Measurements from ENCODE around the gene ENPP1. TPM values are rescaled to one million over a fixed set of nuclear protein-coding genes. Genes with fewer than 3 reads are reported as not detected.

Gene ENPP1
- total RNA-seq, 2 experiments from 2014 or later: 0.19 to 0.22 TPM

DNA sequence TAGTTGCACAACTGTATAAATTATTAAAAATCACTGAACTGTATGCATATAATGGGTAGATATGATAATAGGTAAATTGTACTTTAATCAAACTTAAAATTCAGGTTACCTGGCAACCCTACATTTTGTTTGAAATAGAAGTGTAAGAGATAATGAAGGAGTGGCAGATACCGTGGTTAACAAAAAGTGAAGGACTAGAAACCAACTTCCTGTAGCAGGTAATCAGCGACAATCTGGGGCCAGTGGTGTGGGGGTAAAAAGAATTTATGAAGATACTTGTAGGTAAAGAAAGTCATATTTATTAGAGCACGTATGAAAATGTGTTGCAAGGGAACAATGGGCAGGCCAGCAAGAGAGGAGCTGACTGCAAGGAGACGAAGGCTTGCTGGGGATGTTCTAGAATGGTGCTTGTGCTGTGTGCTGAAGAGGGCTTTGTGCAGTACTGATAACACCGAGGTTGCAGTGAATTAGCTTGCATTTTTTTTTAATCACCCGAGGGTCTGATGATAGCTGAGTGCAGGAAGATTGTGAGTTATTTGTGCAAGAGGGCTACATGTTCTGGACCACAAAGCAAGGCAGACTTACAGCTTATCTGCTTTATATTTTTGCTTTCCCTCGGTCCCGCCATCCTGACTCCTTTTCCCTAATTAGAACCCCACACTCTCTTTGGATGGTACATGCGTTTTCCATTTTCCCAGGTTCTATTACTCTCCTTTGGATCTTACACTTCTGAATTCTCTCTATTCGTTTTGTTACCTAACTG, 4.6 kb upstream of the ENPP1 start:
- no peak for DNase-seq
- Mint-ChIP-seq H3K9me3 (peaks cover 4% of the 10 kb centered on the region), H3K27me3 (peaks cover 14% of the 10 kb centered on the region), H3K36me3 (no peaks in the 10 kb centered on the region), H3K27ac (no peak overlapping the region), H3K4me1 (peaks cover 18% of the 10 kb centered on the region), H3K4me3 (no peak overlapping the region)

- H3K36me3 Mint-ChIP-seq: no peaks in the 10 kb centered on the region
- no peak overlapping the region for H3K27ac Mint-ChIP-seq
- H3K4me3 Mint-ChIP-seq: no peak overlapping the region
- H3K27me3 Mint-ChIP-seq: peaks cover 23% of the 10 kb centered on the region
- H3K4me1 Mint-ChIP-seq: peaks cover 25% of the 10 kb centered on the region
- no peak for DNase-seq
- peaks cover 2% of the 10 kb centered on the region for H3K9me3 Mint-ChIP-seq
Measured at GRCh38 chr6:131804131-131804530, 3.7 kb upstream of the ENPP1 start.

DNA sequence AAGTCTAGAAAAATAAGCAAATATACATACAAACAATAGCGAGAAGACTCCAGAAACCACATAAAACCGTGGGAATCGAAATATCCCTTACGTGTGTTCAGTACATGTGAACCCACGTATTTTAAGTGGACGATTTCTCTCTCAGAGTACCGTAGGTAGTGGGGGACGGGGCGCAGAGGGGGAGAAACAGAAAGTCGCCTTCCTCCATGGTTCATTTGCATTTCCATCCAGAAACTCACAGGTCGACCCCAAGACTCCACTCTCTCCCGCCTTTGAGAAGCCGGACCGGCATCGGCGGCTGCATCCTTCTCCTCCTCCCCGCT, 538 bp upstream of the ENPP1 start:
- Mint-ChIP-seq H3K9me3 (no peaks in the 10 kb centered on the region), H3K4me1 (peaks cover 25% of the 10 kb centered on the region), H3K27me3 (peaks cover 44% of the 10 kb centered on the region), H3K4me3 (peak overlapping the region; percentile 79), H3K36me3 (no peaks in the 10 kb centered on the region), H3K27ac (no peak overlapping the region)
- DNase-seq: no peak

GRCh38 chr6:131808460-131809269, 845 bp downstream of the ENPP1 start:
- no peaks in the 10 kb centered on the region for H3K9me3 Mint-ChIP-seq
- peaks cover 14% of the 10 kb centered on the region for H3K4me1 Mint-ChIP-seq
- peak overlapping the region; percentile 69 for H3K4me3 Mint-ChIP-seq
- H3K27ac Mint-ChIP-seq: no peak overlapping the region
- peaks cover 48% of the 10 kb centered on the region for H3K27me3 Mint-ChIP-seq
- no peak for DNase-seq
- no peaks in the 10 kb centered on the region for H3K36me3 Mint-ChIP-seq

GRCh38 chr6:131811500-131811899, 3.7 kb downstream of the ENPP1 start:
- H3K27ac Mint-ChIP-seq: no peak overlapping the region
- H3K9me3 Mint-ChIP-seq: no peaks in the 10 kb centered on the region
- peaks cover 12% of the 10 kb centered on the region for H3K4me1 Mint-ChIP-seq
- H3K27me3 Mint-ChIP-seq: peaks cover 58% of the 10 kb centered on the region
- no peaks in the 10 kb centered on the region for H3K36me3 Mint-ChIP-seq
- no peak for DNase-seq
- H3K4me3 Mint-ChIP-seq: no peak overlapping the region

DNA sequence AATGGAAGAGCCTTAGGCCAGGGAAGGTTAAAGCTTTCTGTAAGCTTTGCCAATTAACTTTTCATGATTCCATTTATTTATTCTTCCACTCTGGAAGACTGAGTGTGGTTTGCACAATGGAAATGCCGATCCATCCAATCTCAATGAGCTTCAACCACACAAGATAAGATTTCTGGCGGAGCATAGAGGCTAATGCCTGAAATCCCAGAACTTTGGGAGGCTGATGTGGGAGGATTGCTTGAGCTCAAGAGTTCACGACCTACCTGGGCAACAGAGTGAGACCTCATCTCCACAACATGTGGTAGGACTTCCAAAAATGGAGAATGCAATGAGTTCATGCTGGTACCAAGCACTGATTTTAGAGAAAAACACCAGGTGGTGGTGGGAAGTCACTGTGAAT, 6.2 kb downstream of the ENPP1 start:
- DNase-seq: no peak
- Mint-ChIP-seq H3K9me3 (no peaks in the 10 kb centered on the region), H3K4me1 (no peaks in the 10 kb centered on the region), H3K4me3 (no peak overlapping the region), H3K27ac (no peak overlapping the region), H3K36me3 (no peaks in the 10 kb centered on the region), H3K27me3 (peaks cover 45% of the 10 kb centered on the region)

DNA sequence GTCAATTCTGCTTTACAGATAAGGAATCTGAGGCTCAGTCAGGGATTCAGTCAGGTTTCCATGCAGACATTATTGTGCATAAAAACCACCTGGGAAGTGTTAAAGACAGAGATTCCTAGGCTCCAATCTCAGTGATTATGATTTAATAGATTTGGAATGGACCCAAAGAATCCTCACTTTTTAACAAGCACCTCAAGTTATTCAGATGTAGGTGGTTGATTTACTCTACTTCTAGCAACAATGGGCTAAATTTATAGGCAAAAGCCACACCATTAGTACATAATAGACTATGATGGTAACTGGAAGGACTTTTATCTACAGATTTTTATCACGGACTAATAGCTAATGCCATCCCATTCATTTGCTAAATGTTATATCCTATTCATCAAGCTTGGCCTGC, 9.0 kb downstream of the ENPP1 start:
- no peak for DNase-seq
- no peak overlapping the region for H3K27ac Mint-ChIP-seq
- H3K9me3 Mint-ChIP-seq: no peaks in the 10 kb centered on the region
- H3K4me1 Mint-ChIP-seq: no peaks in the 10 kb centered on the region
- peaks cover 37% of the 10 kb centered on the region for H3K27me3 Mint-ChIP-seq
- H3K36me3 Mint-ChIP-seq: no peaks in the 10 kb centered on the region
- no peak overlapping the region for H3K4me3 Mint-ChIP-seq

DNA sequence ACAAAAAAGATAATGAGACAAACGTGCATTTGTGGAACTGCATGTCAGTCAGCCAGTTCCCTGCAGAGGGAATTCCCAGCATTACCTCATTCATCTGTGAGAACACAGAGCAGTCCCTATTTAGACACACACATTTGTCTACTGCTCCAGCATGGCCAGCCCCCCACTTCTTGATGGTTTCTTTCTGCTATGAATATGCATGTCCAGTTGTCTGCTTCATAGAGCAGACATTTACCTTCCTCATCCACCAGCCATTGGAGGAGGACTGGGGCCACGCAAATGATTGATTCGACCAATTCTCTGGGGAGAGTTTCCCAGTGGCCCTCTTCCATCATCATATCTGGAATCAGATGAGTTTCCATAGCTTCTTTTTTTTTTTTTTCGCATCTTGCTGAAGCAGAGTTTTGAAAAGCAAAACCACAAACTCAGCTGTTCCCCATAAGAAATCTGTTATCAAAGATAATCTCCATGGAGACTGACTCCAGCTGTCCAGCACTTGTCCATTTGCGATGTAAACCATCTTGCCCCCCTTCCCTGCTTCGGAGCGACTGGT, 11.8 kb downstream of the ENPP1 start:
- no peak for DNase-seq
- Mint-ChIP-seq H3K27ac (no peak overlapping the region), H3K36me3 (no peaks in the 10 kb centered on the region), H3K4me3 (no peak overlapping the region), H3K9me3 (no peaks in the 10 kb centered on the region), H3K4me1 (no peaks in the 10 kb centered on the region), H3K27me3 (peaks cover 47% of the 10 kb centered on the region)

- Mint-ChIP-seq H3K36me3 (no peaks in the 10 kb centered on the region), H3K27me3 (peaks cover 36% of the 10 kb centered on the region), H3K4me1 (no peaks in the 10 kb centered on the region), H3K4me3 (no peak overlapping the region), H3K27ac (no peak overlapping the region), H3K9me3 (no peaks in the 10 kb centered on the region)
- DNase-seq: no peak
Measured at GRCh38 chr6:131821010-131821807, 13.4 kb downstream of the ENPP1 start.

DNA sequence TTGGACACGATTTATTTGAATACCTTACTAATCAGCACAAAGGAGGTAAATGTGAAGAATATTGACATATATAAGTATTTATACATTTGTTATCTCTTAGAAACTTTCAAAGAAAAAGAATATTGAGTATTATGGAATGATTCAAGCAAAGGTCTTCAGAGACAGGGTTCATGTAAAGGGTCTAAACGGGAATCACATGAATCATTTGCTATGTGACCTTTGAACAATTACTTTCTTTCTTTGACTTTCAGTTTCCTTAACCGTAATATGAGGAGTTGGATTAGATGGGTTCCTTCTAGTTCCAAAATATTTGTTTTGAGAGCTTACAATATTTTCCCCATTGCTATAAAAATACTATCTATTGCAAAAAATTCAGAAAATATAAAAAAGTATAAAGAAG, 14.3 kb downstream of the ENPP1 start:
- Mint-ChIP-seq H3K36me3 (no peaks in the 10 kb centered on the region), H3K4me3 (no peak overlapping the region), H3K4me1 (no peaks in the 10 kb centered on the region), H3K27ac (no peak overlapping the region), H3K27me3 (peaks cover 35% of the 10 kb centered on the region), H3K9me3 (no peaks in the 10 kb centered on the region)
- DNase-seq: no peak

DNA sequence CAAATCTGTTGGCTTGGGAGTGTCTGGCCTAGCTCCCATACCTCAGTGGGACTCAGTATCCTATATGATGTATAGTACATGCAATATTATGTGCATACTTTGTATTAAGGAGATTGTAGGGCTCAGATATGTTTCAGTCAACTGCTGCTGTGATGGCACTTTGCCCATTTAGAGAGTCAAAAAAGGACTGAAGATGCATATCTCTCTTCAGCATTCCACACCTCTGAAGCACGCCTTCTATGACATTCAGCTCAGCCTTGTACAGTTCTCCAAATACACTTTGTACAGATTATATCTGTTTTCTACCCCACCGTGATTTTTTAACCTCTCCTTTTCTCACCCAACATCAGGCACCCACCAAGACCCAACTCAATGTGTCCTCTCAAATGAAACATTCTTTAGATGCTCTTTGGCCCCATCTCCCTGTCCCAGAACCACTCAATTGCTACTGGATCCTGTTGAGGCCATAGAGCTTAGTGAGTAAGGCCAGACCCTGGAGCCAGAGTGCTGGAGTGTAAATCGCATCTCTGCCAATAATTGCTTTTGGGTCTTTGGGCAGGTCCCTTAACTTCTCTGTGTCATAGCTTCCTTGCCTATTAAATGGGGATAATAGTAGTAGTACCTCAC, 15.6 kb downstream of the ENPP1 start:
- H3K27me3 Mint-ChIP-seq: peaks cover 33% of the 10 kb centered on the region
- H3K4me1 Mint-ChIP-seq: no peaks in the 10 kb centered on the region
- no peak overlapping the region for H3K27ac Mint-ChIP-seq
- H3K4me3 Mint-ChIP-seq: no peak overlapping the region
- DNase-seq: no peak
- H3K36me3 Mint-ChIP-seq: no peaks in the 10 kb centered on the region
- H3K9me3 Mint-ChIP-seq: no peaks in the 10 kb centered on the region

DNA sequence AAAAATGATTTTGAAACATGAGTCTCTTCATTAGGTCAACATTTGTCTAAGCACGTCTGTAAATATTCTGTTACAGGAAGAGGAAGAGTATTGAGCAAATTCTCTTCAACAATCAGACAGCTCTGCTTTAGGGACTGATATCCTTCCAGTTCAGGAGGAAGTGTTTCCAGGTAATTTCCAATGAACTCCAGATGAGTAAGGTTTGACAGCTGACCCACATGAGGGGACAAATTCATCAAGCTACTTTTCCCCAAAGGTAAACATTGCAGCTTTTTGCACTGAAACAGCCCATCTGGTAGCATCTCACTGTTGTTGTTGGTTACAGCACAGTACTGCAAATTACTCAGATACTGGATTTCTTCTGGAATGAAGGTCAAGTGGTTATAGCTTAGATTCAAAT, 18.1 kb downstream of the ENPP1 start:
- no peaks in the 10 kb centered on the region for H3K9me3 Mint-ChIP-seq
- H3K4me3 Mint-ChIP-seq: no peak overlapping the region
- H3K4me1 Mint-ChIP-seq: no peaks in the 10 kb centered on the region
- no peak overlapping the region for H3K27ac Mint-ChIP-seq
- H3K36me3 Mint-ChIP-seq: no peaks in the 10 kb centered on the region
- no peak for DNase-seq
- H3K27me3 Mint-ChIP-seq: peaks cover 28% of the 10 kb centered on the region

- no peaks in the 10 kb centered on the region for H3K9me3 Mint-ChIP-seq
- H3K27me3 Mint-ChIP-seq: peaks cover 24% of the 10 kb centered on the region
- no peak overlapping the region for H3K4me3 Mint-ChIP-seq
- H3K4me1 Mint-ChIP-seq: no peaks in the 10 kb centered on the region
- no peak for DNase-seq
- H3K27ac Mint-ChIP-seq: no peak overlapping the region
- no peaks in the 10 kb centered on the region for H3K36me3 Mint-ChIP-seq
Measured at GRCh38 chr6:131828080-131828479, 20.3 kb downstream of the ENPP1 start.

DNA sequence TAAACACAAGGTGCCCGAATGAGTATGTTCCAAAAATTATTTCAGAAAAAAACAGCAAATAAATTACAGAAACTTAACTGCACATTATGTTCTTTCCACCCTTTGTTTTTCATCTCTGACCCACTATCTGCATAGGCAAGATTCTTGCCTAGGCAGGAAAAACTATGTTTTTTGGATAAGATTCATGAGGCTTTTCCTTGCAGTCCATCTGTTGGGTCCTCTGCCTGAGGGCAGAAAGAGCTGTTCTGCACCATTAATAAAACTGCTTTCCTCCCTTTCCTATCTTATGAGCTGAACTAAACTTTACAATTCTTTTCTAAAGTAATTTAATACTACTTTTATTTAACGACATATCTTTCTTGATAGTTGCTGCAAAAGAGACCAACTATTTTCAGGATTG, 21.1 kb downstream of the ENPP1 start:
- no peaks in the 10 kb centered on the region for H3K36me3 Mint-ChIP-seq

DNA sequence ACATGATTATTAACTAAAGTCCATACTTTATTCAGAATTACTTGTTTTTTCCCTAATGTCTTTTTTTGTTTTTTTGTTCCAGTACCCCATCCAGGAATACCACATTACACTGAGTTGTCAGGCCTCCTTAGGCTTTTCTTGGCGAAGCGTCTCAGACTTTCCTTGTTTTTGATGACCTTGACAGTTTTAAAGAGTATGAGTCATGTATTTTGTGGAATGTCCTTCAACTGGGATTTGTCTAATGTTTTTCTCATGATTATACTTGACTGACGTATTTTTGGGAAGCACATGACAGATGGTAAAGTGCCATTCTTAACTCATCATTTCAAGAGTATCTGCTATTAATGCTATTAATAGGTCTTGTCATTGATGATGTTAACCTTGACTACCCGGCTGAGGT, 23.6 kb downstream of the ENPP1 start:
- DNase-seq: no peak
- no peaks in the 10 kb centered on the region for H3K9me3 Mint-ChIP-seq
- peaks cover 26% of the 10 kb centered on the region for H3K27me3 Mint-ChIP-seq
- no peak overlapping the region for H3K4me3 Mint-ChIP-seq
- no peak overlapping the region for H3K27ac Mint-ChIP-seq
- H3K4me1 Mint-ChIP-seq: no peaks in the 10 kb centered on the region
- no peaks in the 10 kb centered on the region for H3K36me3 Mint-ChIP-seq

More for the DNA sequence above, 21.1 kb downstream of the ENPP1 start:
- Mint-ChIP-seq H3K9me3 (no peaks in the 10 kb centered on the region), H3K4me3 (no peak overlapping the region), H3K27ac (no peak overlapping the region), H3K4me1 (no peaks in the 10 kb centered on the region), H3K27me3 (peaks cover 21% of the 10 kb centered on the region)
- DNase-seq: no peak

All from activated naive CD8-positive, alpha-beta T cell treated with anti-CD3 and anti-CD28 coated beads for 36 hours (primary cell).